KMS-11 (cell line): ENCODE measurements around the gene TXLNG.

ENCODE experiments used
- H2AFZ ChIP-seq: fragments of 200-600 bp; sonication (generic); 2 replicates; pipeline ENCODE4 v1.6.1; 2016; ENCODE audit warnings: antibody characterized with exemption, mixed run types, low read depth
- H3K27ac ChIP-seq: fragments of 200-600 bp; sonication (generic); 2 replicates; pipeline ENCODE4 v1.6.1; 2016; ENCODE audit warnings: mild to moderate bottlenecking, mixed run types
- H3K27me3 ChIP-seq: fragments of 200-600 bp; sonication (generic); 2 replicates; pipeline ENCODE4 v1.6.1; 2017; ENCODE audit warnings: mild to moderate bottlenecking, low read depth, mixed run types, moderate library complexity; ENCODE audit not compliant: insufficient read depth
- H3K36me3 ChIP-seq: fragments of 200-600 bp; sonication (generic); 2 replicates; pipeline ENCODE4 v1.6.1; 2017; ENCODE audit warnings: mild to moderate bottlenecking, mixed run types; ENCODE audit not compliant: insufficient read depth
- H3K4me1 ChIP-seq: fragments of 200-600 bp; sonication (generic); 2 replicates; pipeline ENCODE4 v1.6.1; 2016; ENCODE audit warnings: mild to moderate bottlenecking, low read depth, mixed run types; ENCODE audit not compliant: poor library complexity, severe bottlenecking
- H3K4me2 ChIP-seq: fragments of 200-600 bp; sonication (generic); 2 replicates; pipeline ENCODE4 v1.7.0; 2016; ENCODE audit warnings: mild to moderate bottlenecking, mixed run types
- H3K4me3 ChIP-seq: fragments of 200-600 bp; sonication (generic); IDR thresholded peaks from 2 replicates; pipeline ENCODE4 v1.6.1; 2017; ENCODE audit warnings: low read depth, low read length, mixed read lengths; ENCODE audit not compliant: insufficient read depth
- H3K79me2 ChIP-seq: fragments of 200-600 bp; sonication (generic); 2 replicates; pipeline ENCODE4 v1.6.1; 2016; ENCODE audit warnings: low read depth, mixed run types; ENCODE audit not compliant: insufficient read depth
- H3K9ac ChIP-seq: fragments of 200-600 bp; sonication (generic); 2 replicates; pipeline ENCODE4 v1.6.1; 2016; ENCODE audit warnings: mild to moderate bottlenecking, mixed run types
- H4K20me1 ChIP-seq: fragments of 200-600 bp; sonication (generic); 2 replicates; pipeline ENCODE4 v1.6.1; 2016; ENCODE audit warnings: mild to moderate bottlenecking, mixed run types; ENCODE audit not compliant: insufficient read depth
- TF ChIP-seq, protein P1 (sequence below): fragments of 200-600 bp; sonication (generic); conservative IDR thresholded peaks from 2 replicates; pipeline ENCODE4 v1.6.1; 2017; ENCODE audit warnings: low read depth, mild to moderate bottlenecking, antibody characterized with exemption, low read length, moderate library complexity, mixed read lengths

The TXLNG gene

DNA sequence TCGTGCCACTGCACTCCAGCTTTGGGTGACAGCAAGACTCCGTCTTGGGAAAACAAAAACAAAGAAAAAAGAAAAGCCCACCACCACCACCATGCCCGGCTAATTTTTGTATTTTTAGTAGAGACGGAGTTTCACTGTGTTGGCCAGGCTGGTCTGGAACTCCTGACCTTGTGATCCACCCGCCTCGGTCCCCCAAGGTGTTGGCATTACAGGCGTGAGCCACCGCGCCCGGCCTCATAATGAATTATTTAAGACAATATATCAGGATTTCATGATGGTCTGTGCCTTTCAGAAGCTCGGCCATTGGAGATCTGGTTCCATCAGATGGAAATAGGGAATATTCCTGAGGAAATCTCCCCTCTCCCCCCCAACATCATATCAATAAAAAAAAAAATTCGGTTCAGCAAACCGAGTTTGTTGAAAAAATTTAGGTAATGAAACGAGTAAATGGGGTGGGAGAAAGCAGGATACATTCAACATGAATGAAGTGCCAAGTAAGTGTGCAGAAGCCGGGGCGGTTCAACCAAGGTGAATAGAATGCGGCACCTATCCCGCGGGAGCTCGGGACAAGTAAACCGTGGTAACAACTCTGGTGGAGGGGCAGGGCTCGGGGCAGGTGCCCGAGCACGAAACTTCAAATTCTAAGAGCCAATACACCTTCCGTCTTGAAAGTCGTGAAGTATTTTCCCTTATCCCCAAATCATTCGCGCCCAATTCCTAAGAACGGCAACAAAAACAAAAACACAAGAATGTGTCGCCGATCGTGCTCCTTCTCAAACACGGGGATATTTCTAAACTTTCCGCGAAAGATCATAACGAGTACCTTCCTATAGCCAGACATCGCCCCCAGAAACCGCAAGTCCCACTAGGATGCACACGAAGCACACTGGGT lies 773 bp upstream of the TXLNG start:
- peaks cover 20% of the 10 kb centered on the region for H3K4me1 ChIP-seq
- H3K36me3 ChIP-seq, result no peaks in the 10 kb centered on the region
- H3K9ac ChIP-seq, result peak overlapping the region; percentile 39; the same call in 1 of the 2 replicates
- no peaks in the 10 kb centered on the region for H3K27me3 ChIP-seq
- TF ChIP-seq, protein P1, sequence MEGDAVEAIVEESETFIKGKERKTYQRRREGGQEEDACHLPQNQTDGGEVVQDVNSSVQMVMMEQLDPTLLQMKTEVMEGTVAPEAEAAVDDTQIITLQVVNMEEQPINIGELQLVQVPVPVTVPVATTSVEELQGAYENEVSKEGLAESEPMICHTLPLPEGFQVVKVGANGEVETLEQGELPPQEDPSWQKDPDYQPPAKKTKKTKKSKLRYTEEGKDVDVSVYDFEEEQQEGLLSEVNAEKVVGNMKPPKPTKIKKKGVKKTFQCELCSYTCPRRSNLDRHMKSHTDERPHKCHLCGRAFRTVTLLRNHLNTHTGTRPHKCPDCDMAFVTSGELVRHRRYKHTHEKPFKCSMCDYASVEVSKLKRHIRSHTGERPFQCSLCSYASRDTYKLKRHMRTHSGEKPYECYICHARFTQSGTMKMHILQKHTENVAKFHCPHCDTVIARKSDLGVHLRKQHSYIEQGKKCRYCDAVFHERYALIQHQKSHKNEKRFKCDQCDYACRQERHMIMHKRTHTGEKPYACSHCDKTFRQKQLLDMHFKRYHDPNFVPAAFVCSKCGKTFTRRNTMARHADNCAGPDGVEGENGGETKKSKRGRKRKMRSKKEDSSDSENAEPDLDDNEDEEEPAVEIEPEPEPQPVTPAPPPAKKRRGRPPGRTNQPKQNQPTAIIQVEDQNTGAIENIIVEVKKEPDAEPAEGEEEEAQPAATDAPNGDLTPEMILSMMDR, result no peak
- peak overlapping the region; percentile 98 for H2AFZ ChIP-seq
- no peak overlapping the region for H3K27ac ChIP-seq
- H3K79me2 ChIP-seq, result peaks cover 36% of the 10 kb centered on the region
- H4K20me1 ChIP-seq, result peaks cover 4% of the 10 kb centered on the region
- no peak overlapping the region for H3K4me3 ChIP-seq
- peak overlapping the region; percentile 54 for H3K4me2 ChIP-seq

DNA sequence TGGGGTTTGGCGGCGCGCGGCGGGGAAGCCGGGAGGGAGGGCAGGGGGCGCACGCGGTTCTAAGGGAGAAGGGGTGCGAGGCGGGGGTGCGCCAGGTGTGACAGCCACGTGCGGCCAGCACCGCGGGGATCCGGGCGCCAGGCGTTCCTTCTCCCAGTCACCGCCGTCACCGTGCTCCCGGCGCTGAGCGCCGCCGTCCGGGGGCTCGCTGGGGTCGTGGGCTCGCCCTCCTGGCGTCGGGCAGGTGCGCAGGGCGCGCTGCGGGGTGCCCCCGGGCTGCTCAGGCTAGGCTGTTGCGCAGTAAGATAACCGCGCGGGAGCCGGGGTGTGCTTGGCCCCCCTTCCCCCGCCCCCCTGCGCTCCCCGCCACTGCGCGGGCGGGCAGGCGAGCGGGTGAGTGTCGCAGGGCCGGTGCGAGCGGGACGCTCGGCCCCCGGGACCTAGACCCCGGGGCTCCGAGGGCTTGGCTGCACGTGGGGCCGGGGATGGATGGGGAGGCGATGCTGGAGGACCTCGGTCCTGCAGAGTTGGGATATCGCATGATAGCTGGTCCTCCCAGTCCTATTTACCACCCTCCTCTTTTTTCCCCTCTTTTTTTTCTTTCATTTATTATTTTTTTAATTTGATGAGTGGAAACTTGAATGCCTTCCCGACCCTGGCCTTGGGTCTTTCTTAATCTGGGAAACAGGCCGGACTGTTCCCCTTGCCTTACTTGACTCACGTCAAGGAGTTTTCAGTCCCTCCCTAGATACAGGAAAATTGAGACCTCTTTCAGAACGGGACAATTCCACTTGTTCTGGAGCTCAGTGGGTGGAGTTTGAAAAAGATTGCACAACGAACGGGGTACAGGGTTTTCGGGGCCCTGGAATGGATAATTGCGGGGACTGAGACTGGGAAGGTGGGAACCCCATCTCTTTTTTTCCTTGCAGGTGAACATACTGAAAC lies 797 bp downstream of the TXLNG start:
- H3K4me1 ChIP-seq, result peaks cover 20% of the 10 kb centered on the region
- peak overlapping the region; percentile 75 for H3K27ac ChIP-seq
- H4K20me1 ChIP-seq, result peaks cover 4% of the 10 kb centered on the region
- no peak overlapping the region for H3K4me3 ChIP-seq
- H2AFZ ChIP-seq, result peak overlapping the region; percentile 38; the same call in 1 of the 2 replicates
- TF ChIP-seq, protein P1, result no peak
- H3K9ac ChIP-seq, result peak overlapping the region; percentile 90
- H3K4me2 ChIP-seq, result peak overlapping the region; percentile 53
- peaks cover 49% of the 10 kb centered on the region for H3K79me2 ChIP-seq
- no peaks in the 10 kb centered on the region for H3K27me3 ChIP-seq
- no peaks in the 10 kb centered on the region for H3K36me3 ChIP-seq

DNA sequence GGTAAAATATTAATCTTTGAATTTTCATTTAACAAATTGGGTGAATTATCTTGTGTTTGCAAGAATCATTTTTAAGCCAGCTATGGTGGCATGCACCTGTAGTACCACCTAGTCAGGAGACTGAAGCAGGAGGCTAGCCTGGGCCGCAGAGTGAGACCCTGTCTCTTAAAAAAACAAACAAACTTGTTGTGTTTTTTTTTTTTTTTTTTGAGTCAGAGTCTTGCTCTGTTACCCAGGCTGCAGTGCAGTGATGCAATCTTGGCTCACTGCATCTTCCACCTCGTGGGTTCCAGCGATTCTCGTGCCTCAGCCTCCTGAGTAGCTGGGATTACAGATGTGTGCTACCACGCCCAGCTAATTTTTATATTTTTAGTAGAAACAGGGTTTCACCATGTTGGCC lies 2.2 kb downstream of the TXLNG start:
- H3K4me3 ChIP-seq, result no peak overlapping the region
- peaks cover 4% of the 10 kb centered on the region for H4K20me1 ChIP-seq
- H3K4me1 ChIP-seq, result peaks cover 20% of the 10 kb centered on the region
- H2AFZ ChIP-seq, result no peak overlapping the region
- peaks cover 54% of the 10 kb centered on the region for H3K79me2 ChIP-seq
- H3K4me2 ChIP-seq, result no peak overlapping the region; the same call in 1 of the 2 replicates
- TF ChIP-seq, protein P1, result no peak
- no peaks in the 10 kb centered on the region for H3K27me3 ChIP-seq
- H3K27ac ChIP-seq, result no peak overlapping the region
- no peak overlapping the region for H3K9ac ChIP-seq
- H3K36me3 ChIP-seq, result 0 out of 2 replicates have a peak, but pooled peaks cover 2% of the 10 kb centered on the region

DNA sequence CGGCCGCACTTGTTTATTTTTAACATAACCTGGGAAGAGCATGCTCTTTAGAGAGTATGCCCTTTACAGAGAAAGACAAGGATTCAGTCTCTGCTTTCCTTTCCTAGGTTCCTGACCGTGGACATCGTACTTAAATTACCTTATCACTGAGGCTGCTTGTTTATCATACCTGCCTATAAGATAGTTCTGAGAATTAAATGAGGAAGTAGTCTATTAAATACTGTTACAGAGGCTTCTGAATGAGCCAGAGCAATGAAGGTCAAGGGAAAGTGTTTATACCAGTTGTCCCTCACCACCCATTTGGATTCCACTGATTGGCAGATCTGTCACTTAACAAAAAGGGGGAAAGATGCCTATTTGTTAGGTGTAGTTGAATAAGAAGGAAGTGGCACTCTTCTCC lies 10.0 kb downstream of the TXLNG start:
- H3K36me3 ChIP-seq, result 0 out of 2 replicates have a peak, but pooled peaks cover 2% of the 10 kb centered on the region
- no peak overlapping the region for H2AFZ ChIP-seq
- H3K4me1 ChIP-seq, result no peaks in the 10 kb centered on the region
- H3K27me3 ChIP-seq, result no peaks in the 10 kb centered on the region
- H3K9ac ChIP-seq, result no peak overlapping the region
- no peak overlapping the region for H3K27ac ChIP-seq
- TF ChIP-seq, protein P1, result no peak
- H3K4me3 ChIP-seq, result no peak overlapping the region
- H3K4me2 ChIP-seq, result no peak overlapping the region
- peaks cover 55% of the 10 kb centered on the region; the same call in 1 of the 2 replicates for H3K79me2 ChIP-seq
- no peaks in the 10 kb centered on the region for H4K20me1 ChIP-seq
